ENCODE data around the gene BAHD1.

Gene BAHD1

DNA sequence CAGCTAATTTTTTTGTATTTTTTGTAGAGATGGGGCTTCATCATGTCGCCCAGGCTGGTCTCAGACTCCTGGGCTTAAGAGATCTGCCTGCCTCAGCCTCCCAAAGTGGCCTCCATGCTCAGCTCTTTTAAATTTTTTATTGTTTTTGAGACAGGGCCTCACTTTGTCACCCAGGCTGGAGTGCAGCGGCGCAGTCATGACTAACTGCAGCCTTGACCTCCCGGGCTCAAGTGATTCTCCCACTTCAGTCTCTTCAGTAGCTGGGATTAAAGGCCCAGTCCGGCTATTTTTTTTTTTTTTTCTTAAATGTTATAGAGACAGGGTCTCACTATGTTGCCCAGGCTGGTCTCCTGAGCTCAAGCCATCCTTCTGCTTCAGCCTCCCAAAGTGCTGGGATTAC, 15.1 kb upstream of the BAHD1 start:
- no peak for DNase-seq

DNA sequence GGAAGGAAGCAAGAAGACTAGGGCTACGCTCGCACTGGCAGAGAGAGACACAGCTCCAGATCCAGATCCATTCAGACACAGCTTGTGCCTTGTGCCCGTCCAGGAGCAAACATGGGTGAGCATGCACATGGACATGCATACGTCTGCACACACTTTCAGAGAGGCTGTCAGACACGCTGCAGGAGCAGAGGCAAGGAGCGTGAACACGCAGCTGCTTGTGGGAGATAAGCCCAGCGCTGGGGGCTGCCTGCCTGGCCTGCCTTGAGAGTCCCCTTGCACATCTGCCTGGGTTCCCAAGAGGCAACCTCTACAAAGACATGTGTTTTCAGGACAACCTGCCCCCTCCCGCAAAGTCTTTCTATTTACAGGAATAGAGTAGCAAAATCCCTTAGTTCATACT, 13.6 kb upstream of the BAHD1 start:
- DNase-seq: no peak

DNA sequence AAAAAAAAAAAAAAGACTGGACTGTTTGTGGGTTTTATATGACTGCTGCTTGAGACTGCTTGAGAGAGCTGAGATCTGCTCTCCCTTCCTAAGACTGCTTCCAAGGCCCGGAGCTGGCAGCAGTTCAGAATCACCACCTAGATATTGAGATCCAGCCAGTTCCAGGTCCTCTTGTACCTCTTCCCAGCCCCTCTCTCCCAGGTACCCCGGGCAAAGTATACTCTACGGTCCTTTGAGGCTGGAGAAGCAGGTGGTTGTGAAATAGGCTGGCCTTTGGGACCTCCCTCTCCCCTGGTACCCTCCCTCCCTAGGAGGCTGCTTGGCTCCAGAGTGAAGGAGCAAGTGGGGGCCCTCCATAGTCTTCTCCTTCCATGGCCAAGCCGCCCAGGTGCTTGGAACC, 12.6 kb upstream of the BAHD1 start:
- no peak for DNase-seq

DNA sequence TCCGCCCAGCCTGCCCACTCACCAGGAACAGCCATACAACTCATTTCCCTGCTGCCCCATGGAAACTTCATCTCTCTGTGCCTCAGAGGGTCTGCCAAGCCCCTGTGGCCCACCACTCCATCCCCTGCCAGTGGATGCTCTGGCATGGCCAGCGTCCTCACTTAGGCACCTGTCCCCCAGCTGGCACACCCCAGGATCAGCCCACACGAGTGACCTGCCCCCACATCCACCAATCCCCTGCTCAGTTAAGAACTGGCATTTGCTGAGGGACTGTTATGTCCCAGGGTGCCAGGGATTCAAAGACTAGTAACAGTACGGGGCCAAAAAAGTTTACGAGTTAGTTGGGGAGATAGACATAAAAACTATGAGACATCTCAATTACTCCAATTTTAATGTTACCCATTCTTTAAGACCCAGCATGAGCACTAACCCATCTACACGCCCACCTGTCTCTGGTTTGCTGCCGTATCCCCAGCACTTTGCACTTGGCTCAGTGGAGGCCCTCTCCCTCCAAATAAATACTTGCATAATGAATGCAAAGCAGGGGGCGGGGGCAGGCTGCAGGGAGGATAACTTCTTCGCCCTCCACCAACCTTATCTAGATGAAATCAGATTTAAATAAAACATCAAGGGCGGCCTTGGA, 11.6 kb upstream of the BAHD1 start:
- no peak for DNase-seq

DNA sequence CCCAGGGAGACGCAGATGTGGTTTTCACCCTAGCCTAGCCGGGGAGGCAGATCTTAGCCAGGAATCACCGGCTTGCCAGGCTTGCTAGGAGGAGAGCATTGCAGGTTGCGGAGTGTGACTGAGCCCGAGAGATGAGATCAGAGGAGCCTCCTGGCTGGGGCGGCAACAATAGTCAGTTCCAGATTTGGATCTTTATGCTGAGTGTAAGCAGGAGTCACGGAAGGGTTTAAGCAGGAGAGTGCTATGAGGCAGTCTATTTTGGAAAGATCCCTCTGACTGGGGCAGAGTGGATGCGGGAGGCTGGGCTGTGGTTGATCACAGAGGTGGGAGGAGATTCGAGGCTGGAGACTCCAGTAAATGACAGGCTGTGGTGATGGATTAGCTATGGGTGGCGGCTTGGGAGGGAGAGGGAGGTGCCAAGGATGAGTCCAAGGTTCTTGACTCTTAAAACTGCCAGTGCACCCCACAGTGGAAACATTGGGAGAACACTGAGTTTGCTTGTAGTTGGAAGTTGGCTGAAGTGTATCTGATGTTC, 10.4 kb upstream of the BAHD1 start:
- DNase-seq: no peak

DNA sequence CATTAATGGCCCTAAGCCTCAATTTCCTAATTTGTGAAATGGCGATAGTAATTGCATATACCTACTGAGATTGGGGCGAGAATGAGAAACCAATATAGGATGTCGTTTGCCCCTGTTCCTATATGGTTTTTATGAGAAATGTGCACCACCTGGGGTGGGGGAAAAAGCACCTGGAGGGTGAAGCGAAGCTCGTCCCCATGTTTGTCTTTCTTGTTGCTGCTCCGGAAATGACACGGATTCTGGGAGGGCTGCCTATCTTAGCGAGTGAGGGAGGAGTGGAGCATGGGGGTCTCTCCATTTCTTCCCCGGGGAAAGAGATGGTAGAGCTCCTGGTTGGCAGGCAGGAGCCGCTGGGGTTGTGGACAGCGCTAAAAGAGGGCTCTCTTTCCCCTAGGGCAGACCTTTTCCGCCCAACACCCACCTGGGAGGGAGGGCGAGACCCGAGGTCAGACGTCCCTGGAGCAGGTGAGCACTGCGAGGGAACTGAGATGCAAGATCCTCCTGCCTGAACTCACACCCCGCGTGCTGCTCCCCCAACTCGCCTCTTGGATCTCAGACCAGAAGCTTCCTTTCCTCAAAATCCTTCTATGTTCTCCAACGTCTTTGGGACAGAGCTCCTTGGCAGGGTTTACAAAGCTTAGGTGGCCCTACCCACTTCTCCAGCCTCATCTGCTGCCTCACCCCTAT, 5.6 kb upstream of the BAHD1 start:
- no peak for DNase-seq

DNA sequence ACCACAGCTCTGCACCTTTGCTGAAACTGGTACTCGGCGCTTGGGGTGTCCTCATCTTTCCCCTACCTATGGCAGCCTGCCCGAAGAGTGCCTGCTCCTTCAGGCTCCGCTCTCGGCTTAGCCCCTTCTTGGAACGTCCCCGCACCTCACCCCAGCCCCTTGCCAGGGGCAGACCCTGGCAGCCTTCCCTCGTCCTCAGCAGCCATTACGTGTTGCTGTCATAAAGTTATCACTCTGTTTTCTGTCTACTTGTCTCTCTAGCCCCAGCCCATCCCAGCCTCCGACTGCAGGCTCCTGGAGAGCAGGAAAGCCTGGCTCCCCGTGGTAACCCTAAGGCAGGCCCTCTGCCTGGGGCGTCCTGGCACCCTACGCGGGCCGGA, 5.1 kb upstream of the BAHD1 start:
- no peak for DNase-seq

DNA sequence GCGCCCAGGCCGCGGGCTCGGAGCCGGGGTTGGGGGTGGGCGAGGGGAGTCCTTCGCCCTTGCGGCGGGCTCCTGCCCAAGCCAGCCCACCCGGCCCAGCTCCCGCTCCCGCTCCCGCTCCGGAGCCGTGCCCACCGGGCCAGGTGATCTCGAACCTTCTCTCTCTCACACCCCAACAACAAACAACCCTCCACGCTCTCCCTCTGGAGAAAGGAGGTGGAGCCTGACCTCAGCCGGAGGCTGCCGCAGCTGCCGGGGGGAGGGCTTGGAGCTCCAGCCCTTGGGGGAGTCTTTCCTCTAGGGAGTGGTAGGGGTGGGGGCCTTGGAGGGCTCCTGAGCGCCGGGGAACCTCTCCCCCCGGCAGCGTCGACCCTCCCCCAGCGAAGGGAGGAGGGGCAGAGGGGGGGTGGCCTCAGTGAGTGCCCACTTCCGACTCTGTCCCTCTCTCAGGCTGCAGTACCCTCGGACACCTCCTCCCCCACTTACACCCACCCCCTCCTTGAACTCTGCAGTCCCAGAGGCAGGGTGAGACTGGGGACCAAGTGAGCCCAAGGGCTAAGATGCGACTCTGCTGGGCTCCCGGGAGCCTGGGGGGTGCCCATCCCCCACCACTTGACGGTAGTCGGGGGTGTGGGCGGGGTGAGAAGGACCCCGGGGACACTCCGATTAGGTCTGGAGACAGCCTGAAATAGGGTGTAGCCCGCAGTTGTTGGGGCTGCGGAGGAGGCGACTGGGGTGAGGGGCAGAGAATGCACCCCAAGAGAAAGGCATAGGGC, 4.4 kb upstream of the BAHD1 start:
- DNase-seq: no peak

DNA sequence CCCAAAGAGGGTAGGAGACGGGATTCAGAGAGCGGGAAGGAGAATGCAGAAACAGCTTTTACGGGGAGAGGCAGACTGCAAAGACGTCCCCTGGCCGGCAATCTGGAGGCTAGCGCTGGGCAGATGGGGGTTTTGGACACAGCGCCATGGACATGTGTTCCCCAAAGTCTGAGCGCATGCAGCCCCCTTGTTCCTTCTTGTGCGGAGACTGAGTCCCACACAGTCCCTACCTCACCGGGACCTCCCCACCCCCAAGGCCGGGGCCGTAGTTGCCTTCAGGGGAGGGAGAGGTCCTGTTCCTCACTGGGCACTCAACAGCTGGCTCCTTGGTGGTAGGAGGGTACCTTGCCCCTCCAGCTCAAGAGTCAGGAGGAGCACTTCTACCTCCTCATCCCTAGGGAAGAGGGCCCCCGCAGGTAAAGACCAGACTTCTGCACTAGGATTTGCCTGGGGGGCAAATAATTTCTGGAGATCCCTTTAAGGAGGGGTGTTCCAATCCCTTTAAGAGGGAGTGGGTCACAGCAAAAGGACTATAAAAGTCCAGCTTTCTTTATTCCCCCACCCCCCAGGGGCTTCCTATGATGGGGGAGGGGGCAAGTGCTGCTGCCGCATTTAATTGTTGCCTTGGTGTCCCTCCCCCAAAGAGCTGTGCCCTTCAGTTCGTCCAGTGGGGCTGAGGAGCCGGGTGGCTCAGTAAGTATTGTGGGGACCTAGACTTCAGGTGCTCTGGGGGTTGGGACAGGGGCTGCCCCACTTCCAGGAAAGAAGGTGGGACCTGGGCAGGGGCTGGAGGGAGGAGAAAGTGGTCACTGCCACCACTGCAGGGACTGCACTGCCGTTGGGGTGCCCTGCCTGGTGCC, 3.6 kb upstream of the BAHD1 start:
- no peak for DNase-seq

DNA sequence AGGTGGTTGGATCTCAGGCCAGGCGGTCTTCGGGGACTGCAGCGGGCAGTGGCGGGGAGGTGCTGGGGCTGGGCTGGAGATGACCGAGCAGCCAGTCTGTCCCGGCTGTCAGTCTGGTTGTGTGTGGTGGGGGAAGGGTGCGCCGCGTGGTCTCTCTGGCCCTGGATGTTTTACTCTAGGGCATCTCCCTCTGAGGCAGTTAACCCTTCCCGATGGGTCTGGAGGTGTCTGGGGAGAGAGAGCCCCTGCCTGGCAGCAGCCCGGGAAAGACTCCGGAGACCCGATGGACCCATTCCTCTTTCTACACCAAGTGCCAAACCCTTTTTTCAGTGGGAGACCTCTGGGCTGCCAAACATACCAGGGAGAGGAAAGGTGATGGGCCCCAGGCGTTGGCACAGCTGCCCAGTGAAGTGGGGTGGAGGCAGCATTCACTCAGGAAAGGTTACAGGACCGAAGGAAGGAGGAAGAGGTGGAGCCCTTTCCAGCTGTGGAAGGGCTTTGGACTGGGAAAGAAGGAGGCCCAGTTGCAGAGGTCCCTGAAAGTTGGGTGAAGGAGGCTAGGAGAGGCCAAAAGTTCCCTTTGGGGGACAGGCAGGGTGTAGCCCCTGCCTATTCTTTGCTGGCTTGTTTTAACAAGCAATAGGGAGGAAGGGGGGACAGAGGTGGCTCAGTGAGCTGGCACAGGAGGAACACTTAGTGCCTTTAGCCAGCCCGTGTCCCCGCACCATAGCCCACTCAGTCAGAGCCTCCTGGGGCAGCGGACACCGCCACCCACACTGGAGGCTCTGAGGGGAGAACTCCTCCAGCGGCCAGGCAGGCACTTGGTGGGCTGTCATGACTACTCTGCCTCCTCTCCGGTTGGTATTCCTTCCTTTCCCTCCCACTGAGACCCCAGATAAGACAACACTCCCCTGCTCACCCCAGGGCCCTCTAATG, 2.7 kb upstream of the BAHD1 start:
- DNase-seq: no peak

DNA sequence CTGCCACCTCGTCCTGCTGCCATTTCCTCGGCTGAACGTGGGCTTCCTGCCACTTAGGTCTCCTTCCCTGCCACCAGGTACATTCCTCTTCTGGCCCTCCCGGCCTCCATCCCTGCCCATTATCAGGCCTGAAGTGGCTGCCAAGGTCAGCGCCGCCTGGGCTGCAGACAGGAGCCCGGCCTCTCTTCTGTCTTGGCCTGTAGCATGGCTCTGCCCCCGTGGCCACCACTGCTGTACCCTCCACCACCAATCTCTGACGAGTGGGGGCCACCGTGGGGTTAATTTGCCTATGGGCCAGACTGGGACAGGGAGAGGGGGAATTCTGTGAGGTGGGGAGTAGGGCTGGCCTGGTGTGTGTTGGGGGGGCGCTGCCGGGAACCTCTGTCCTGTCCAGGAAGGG, 2.0 kb upstream of the BAHD1 start:
- no peak for DNase-seq

DNA sequence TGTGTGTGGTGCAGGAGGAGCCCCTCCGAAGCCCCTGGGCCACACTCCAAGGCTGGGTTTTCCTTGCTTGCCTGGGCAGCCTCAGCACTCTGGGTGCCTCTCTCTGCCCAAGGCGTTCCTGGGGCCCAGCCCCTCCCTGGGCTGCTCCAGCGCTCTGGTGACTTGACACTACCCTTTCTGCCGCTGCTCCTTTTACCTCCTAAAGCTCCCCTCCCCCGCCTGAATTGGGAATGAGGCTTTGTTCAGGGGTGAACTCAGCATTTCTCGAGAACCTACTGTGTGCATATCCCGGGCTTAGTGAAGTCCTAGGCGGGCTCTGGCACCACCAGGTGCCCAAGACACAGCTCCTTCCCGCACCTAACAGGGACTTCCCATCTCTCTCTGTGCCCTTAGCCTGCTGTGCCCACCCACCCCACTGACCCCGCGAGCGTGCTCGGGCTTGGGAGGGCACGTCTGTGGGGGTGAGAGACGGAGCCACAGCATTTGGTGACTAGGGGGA, 1.2 kb upstream of the BAHD1 start:
- no peak for DNase-seq

DNA sequence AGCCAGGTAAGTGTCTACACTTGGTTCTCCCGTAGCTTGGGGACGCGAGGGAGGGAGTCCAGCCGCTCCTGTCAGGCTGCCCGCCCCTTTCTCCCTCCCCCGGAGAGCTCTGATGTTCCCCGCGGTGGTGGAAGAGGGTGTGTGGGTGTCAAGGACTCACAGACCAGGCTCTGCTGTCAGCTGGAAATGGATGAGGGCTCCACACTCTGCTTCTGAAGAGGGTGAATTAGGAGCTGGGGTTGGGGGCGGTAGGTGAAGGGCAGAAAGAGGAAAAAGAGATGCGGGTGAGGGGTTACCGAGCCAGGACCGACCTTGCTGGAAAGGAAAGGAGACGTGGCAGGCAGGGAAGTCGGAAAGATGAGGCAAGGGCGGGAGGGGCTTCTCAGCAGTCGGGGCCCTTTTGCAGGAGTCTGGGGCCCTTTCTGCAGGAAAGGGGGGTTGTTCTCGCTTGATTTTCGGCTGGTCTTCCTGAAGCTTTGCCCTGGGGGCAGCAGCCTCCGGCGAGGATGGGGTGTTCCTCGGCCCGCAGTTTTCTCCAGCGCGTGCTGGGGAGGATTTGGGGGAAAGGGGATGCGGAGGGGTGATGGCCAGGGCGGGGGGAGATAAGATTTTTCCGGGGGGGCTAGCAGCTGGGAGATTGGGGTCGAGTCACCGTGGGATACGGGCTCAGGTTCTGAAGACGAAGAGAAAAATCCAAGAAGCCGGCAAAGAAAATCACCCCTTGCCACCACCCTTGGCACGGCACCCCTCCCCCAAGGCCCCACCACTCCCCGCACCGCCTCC, 602 bp upstream of the BAHD1 start:
- DNase-seq: no peak

DNA sequence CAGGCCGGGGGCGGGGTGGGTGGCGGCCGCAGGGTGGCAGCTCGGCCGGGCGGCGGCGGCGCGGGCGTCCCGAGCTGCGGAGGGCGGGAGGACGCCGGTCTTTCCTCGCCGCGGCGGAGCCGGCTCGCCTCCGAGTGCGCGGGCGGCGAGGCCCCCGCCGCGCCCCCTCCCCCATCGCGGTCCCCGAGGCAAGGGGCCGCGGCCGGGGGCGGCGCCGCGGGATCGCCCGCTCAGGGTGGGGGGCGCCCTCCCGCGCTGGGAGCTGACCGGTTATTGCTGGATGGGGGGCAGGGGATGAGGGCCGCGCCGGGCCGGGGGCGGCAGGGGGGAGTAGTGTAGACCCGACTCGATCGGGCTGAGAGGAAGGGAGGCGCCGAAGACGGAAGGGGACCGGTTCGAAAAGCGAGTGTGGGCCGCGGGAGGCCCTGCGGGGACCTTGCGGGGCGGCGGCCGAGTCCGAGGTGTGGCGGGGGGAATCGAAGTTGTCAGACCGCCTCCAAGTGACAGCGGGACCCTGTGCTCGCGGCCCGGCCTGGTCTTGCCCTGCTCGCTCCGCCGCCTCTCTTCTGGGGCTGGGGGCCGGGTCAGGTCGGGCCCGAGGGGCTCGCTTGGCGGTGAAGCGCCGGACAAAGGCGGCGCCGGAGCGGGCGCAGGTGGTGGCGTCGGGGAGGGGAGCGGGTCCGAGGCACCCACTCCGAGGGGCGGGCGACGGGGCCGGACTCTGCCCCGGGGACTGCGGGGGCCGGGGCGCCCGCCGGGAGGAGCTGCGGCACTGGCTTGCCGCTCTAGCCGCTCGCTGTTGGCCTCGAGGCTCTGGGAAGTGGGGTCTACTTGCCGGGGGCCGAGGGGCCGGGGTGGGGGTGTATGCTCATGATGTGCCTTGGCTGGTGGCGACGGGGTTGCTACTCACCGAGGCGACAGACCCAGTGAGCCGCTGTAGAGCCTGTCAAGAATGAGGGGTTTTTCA, 1.1 kb downstream of the BAHD1 start:
- DNase-seq: no peak

DNA sequence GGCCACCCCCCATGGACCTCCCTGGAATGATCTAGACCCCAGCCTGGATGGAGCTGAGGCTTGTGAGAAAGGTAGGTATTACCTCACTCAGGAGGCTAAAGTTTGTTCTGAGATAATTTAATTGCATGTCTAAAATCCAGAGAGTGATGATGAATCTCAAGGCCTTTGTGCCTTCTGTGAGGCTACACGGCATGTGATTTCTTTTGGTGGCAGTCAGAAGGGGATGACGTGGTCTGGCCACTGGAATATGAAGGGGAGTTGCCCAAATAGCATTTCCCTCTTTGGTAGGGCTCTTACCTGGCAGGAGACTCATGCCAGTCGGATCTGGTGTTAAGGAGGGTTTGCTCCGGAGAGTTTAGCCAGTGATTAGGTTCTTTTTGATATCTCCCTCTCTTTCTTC, 2.5 kb downstream of the BAHD1 start:
- no peak for DNase-seq

DNA sequence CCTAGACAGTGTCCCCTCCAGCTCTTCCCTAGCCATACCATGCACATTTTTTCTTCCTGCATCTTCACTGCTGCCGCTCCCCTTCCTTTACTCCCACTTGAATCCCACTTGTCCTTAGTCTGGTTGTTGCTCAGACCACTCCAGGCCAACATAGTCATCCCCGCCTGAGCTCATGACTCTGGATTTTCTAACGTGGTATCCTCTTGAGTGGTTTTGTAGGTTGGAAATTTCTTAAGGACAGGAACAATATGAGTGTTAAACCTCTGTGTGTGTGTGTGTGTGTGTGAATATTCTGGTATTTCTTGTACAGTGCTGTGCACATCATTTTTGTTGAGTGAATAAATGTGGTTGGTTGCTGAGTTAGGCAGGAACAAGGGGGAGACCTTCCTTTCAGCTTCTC, 3.1 kb downstream of the BAHD1 start:
- no peak for DNase-seq

DNA sequence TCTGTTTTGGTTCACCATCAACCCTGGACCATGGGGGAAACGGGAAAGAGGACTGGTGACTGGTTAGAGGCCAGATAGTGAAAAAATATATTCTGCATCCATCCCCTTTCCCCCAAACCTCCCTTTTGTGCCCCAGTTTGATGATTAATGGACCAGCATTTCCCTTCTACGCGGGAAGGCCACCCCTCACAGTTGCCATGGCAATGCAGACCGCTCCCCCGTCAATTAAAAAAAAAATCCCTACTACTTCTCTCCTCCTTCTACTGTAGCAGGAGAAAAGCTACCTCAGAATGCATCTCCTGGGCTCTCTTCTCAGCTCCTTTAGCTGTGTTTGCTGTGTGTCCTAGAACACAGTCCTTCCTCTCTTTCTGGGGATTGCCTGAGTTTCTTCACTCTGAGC, 4.0 kb downstream of the BAHD1 start:
- no peak for DNase-seq

DNA sequence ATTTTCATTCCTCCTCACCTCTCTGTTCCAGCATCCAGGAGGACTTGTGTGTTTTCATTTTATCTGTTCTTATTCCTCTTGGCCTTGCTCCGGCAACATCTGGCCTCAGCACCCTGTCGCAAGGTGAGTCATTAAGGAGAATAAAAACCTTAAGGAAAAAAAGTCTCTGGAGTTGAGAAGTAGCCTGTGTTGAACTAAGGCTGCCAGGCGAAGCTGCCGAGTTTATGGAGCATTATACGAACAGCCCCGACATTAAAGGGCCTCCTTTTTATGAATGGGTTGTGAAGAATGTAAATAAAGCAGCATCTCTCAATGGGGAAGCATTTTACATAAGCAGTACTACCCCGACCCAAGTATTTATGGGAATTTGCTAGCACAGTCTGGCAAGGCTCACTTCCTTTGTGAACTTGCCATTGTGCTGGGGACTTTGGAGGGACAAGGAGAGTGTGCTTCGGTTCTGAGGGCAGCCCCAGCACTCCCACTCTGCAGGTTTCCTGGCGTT, 4.7 kb downstream of the BAHD1 start:
- no peak for DNase-seq

DNA sequence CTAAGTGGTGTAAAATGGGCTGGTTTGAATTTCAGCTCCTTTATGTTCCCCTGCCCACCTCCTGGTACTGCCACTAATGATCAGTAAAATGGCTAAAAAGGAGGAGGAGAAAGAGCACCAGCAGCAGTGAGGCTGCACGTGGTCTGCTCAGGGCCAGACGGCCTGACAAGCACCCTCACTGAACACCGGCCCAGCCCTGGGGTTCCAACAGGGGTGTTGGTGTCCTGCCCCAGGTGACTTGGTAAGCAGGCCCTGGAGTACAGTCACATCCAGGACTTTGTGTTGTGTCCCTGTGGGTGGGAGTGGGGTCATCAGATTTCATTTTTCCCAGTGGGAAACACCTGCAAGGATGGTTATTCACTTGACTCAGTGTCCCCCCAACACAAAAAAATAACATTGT, 5.4 kb downstream of the BAHD1 start:
- DNase-seq: no peak

All from T1000 (cell line).